PC-3 (cell line): ENCODE measurements around the gene WDR46. TPM values are rescaled to one million over a fixed set of nuclear protein-coding genes. Genes with fewer than 3 reads are reported as not detected.

Source experiments
- ATAC-seq: fragments of 200-7000 bp; cut with Tn5 transposase; 2 replicates; pipeline ENCODE4 v1.9.1; 2020; ENCODE audit warnings: mild to moderate bottlenecking, moderate library complexity
- BruUV-seq: library from RNA; stranded (reverse); fragments of 400-500 nt; replicated peaks from 2 replicates; lab custom pipeline; 2021; lab: Mats Ljungman, UMichigan
- CTCF ChIA-PET: fragments of 300-600 bp; sonication (Branson Sonifier 250); formaldehyde crosslinking; loops from one replicate; lab custom pipeline; 2022; ENCODE audit warnings: antibody characterized with exemption; lab: Charles Lee
- POLR2A ChIA-PET: fragments of 300-600 bp; sonication (Branson Sonifier 250); formaldehyde crosslinking; loops from one replicate; lab custom pipeline; 2022; ENCODE audit warnings: antibody characterized with exemption; ENCODE audit not compliant: unreplicated experiment; lab: Charles Lee
- DNase-seq: peaks from one replicate; pipeline ENCODE4 v3.0.0-alpha.2; 2015
- H2AFZ ChIP-seq: fragments of 300-600 bp; sonication (generic); 2 replicates; pipeline ENCODE4 v1.6.0; 2016; ENCODE audit warnings: antibody characterized with exemption, low read length
- H3F3A ChIP-seq: fragments of 300-600 bp; sonication (generic); one replicate; pipeline ENCODE4 v1.6.0; 2017; ENCODE audit warnings: antibody characterized with exemption, low read length, control low read depth, mild to moderate bottlenecking; ENCODE audit not compliant: unreplicated experiment
- H3K27ac ChIP-seq: fragments of 300-600 bp; sonication (generic); 2 replicates; pipeline ENCODE4 v1.5.1; 2016; ENCODE audit warnings: mild to moderate bottlenecking, low read length
- H3K27me3 ChIP-seq: fragments of 300-600 bp; sonication (generic); 2 replicates; pipeline ENCODE4 v1.6.1; 2016; ENCODE audit warnings: low read length, mixed read lengths
- H3K36me3 ChIP-seq: fragments of 300-600 bp; sonication (generic); 2 replicates; pipeline ENCODE4 v1.6.1; 2016; ENCODE audit warnings: low read depth, mixed run types, low read length, mixed read lengths
- H3K4me1 ChIP-seq: fragments of 300-600 bp; sonication (generic); 2 replicates; pipeline ENCODE4 v1.5.1; 2016; ENCODE audit warnings: low read length; ENCODE audit not compliant: insufficient read depth
- H3K4me2 ChIP-seq: fragments of 300-600 bp; sonication (generic); 2 replicates; pipeline ENCODE4 v1.6.0; 2016; ENCODE audit warnings: low read length
- H3K4me3 ChIP-seq: fragments of 300-600 bp; sonication (generic); 2 replicates; pipeline ENCODE4 v1.5.1; 2016; ENCODE audit warnings: mild to moderate bottlenecking, low read length, mixed read lengths
- H3K79me2 ChIP-seq: fragments of 300-600 bp; sonication (generic); 2 replicates; pipeline ENCODE4 v1.6.1; 2017; ENCODE audit warnings: low read length, mixed read lengths
- H3K9ac ChIP-seq: fragments of 300-600 bp; sonication (generic); 2 replicates; pipeline ENCODE4 v1.6.0; 2016; ENCODE audit warnings: mild to moderate bottlenecking, low read length
- H3K9me2 ChIP-seq: fragments of 300-600 bp; sonication (generic); replicated peaks from 2 replicates; pipeline ENCODE4 v1.6.1; 2016; ENCODE audit warnings: mixed run types, low read length, mixed read lengths
- H3K9me3 ChIP-seq: fragments of 300-600 bp; sonication (generic); 2 replicates; pipeline ENCODE4 v1.6.1; 2016; ENCODE audit warnings: low read length, mixed read lengths
- H4K20me1 ChIP-seq: fragments of 300-600 bp; sonication (generic); 2 replicates; pipeline ENCODE4 v1.6.1; 2016; ENCODE audit warnings: low read length, mixed read lengths
- CTCF ChIP-seq: fragments of 300-600 bp; sonication (generic); conservative IDR thresholded peaks from 2 replicates; pipeline ENCODE4 v1.5.1; 2017; ENCODE audit warnings: antibody characterized with exemption, low read depth, mild to moderate bottlenecking, low read length
- EZH2 ChIP-seq: fragments of 300-600 bp; sonication (generic); IDR thresholded peaks from one replicate; pipeline ENCODE4 v1.6.1; 2017; ENCODE audit warnings: antibody characterized with exemption, mild to moderate bottlenecking, low read length; ENCODE audit not compliant: unreplicated experiment
- EZH2phosphoT487 ChIP-seq: fragments of 300-600 bp; sonication (generic); IDR thresholded peaks from 2 replicates; pipeline ENCODE4 v1.6.1; 2018; ENCODE audit warnings: mild to moderate bottlenecking, antibody characterized with exemption, low read length, borderline replicate concordance
- intact Hi-C: fragments of 100-400 bp; cut with micrococcal nuclease; formaldehyde crosslinking; loops from 2 replicates; pipeline ENCODE4 v1.9.0; 2023
- total RNA-seq: library from RNA; depleted of rRNA; stranded (reverse); fragments of >200 nt; gene quantifications from 2 replicates; pipeline ENCODE4 v1.2.3, GENCODE V29; 2014

Gene WDR46
- total RNA-seq, 1 experiment from 2014 or later, result 104 TPM

DNA sequence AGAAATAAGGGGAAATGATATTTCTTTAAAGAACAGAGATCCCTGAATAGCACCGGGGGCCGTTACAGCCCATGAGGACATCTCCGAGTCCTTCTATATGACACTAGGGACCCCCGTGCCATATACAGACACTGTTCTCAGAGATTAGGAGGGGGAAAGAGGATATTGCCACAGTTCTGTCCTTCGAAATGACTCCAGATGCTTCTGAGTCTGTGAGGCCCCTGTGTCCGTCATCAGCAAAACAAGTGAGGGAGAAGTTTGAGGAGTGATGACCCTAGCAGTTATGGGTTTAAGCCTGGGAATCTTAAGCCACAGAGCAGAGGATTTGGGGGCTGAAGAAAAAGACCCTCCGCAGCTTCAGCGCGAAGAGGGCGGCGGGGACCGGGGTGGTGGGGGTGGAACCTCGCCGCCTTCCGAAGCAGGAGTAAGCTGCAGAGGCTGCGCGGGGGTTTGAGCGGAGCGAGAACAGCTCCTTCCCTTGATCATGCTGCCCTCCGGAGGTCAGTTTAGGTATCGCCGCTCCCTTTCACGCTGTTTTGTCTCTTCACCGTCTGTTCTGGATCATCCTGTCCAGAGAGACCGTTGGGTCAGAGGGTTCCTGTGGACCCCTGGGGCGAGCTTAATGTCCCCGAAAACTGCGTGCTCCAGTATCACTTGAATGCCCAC lies 40.9 kb downstream of the WDR46 start:
- ChIA-PET POLR2A (interaction anchor here (0.6 to 0.8 kb wide), 3 partner anchors 13 to 43 kb away, joined by 4 to 7 read pairs (median 6); partner anchors contain the start of genes B3GALT4 and HSD17B8), CTCF (interaction anchor here (0.6 to 1.3 kb wide), 5 partner anchors 42 to 257 kb away, joined by 3 to 7 read pairs (median 3); no protein-coding TSS in a partner anchor)
- Histone ChIP-seq H3K27ac (peak overlapping the region; percentile 29), H3K4me3 (peak overlapping the region; percentile 70), H3K79me2 (no peaks in the 10 kb centered on the region), H3K4me1 (peaks cover 30% of the 10 kb centered on the region), H3K9me2 (no peaks in the 10 kb centered on the region), H3K9ac (peak overlapping the region; percentile 38; the same call in 1 of the 2 replicates), H3K9me3 (no peaks in the 10 kb centered on the region), H3K36me3 (no peaks in the 10 kb centered on the region), H3K4me2 (peak overlapping the region; percentile 89), H4K20me1 (no peaks in the 10 kb centered on the region), H2AFZ (peak overlapping the region; percentile 70), H3K27me3 (0 out of 2 replicates have a peak, but pooled peaks cover 5% of the 10 kb centered on the region), H3F3A (peaks cover 7% of the 10 kb centered on the region)
- peak; percentile 94 for DNase-seq
- ATAC-seq, result peak; percentile 45
- intact Hi-C loops, result loop anchor here (1.0 to 2.0 kb wide), 4 partner anchors 41 to 234 kb away; no protein-coding TSS in a partner anchor
- TF ChIP-seq CTCF (peak; percentile 83), EZH2 (no peak)
- no TSS peak for BruUV-seq

- Histone ChIP-seq H3K36me3 (no peaks in the 10 kb centered on the region), H4K20me1 (no peaks in the 10 kb centered on the region), H2AFZ (no peak overlapping the region), H3K9ac (no peak overlapping the region), H3K4me3 (no peak overlapping the region), H3K9me3 (no peaks in the 10 kb centered on the region), H3K4me2 (no peak overlapping the region), H3F3A (no peaks in the 10 kb centered on the region), H3K27me3 (peaks cover 23% of the 10 kb centered on the region; the same call in 1 of the 2 replicates), H3K79me2 (no peaks in the 10 kb centered on the region), H3K4me1 (peaks cover 5% of the 10 kb centered on the region; the same call in 1 of the 2 replicates), H3K27ac (no peak overlapping the region), H3K9me2 (no peaks in the 10 kb centered on the region)
- ChIA-PET CTCF (no interaction called here), POLR2A (no interaction called here)
- intact Hi-C loops, result no loop called here
- ATAC-seq, result no peak
- BruUV-seq, result no TSS peak
- no peak for TF ChIP-seq EZH2
- TF ChIP-seq EZH2phosphoT487, result no peak
- no peak for TF ChIP-seq CTCF
- DNase-seq, result no peak
Observed at GRCh38 chr6:33243476-33243875, 45.6 kb downstream of the WDR46 start.

DNA sequence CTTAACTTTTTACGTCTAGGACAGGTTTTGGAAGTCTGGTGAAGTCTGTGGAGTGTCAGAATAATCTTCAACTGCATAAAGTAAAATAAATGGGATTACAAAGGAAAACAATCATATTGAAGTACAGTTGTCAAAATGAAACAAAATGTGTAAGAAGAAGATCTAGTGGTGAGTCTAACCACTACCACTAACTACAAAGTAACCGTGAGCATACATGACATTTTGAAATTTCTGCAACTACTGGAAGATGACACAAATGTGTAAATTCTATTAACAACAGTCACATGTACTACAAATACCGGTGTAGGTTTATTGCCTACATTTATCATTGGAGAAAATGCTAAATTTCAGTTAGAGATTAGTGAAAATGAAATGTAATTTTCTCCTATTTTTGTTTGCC lies 47.1 kb downstream of the WDR46 start:
- Histone ChIP-seq H3K27ac (no peak overlapping the region), H3K79me2 (no peaks in the 10 kb centered on the region), H3K9me3 (no peaks in the 10 kb centered on the region), H3K4me2 (no peak overlapping the region), H3F3A (no peaks in the 10 kb centered on the region), H3K27me3 (peaks cover 23% of the 10 kb centered on the region; the same call in 1 of the 2 replicates), H3K9ac (no peak overlapping the region), H4K20me1 (no peaks in the 10 kb centered on the region), H3K4me3 (no peak overlapping the region), H2AFZ (no peak overlapping the region), H3K36me3 (no peaks in the 10 kb centered on the region), H3K9me2 (no peaks in the 10 kb centered on the region), H3K4me1 (no peaks in the 10 kb centered on the region)
- DNase-seq (no peak), ATAC-seq (no peak)
- ChIA-PET POLR2A (no interaction called here), CTCF (no interaction called here)
- no TSS peak for BruUV-seq
- TF ChIP-seq EZH2phosphoT487, result no peak
- TF ChIP-seq CTCF, result no peak
- TF ChIP-seq EZH2, result no peak
- intact Hi-C loops, result no loop called here
